ENCODE measurements around the gene UNC93B1. TPM values are rescaled to one million over a fixed set of nuclear protein-coding genes. Genes with fewer than 3 reads are reported as not detected.

The UNC93B1 gene
- total and polyA plus RNA-seq, 10 donors, result 110 to 192 (median 132) TPM

GRCh38 chr11:68038226-68038717 lies 34.4 kb upstream of the UNC93B1 start:
- peak overlapping the region; percentile 67 to 97 (median 86) for H3K4me3 ChIP-seq
- DNase-seq, result peak; percentile 86
- no peaks in the 10 kb centered on the region for H3K9me3 ChIP-seq
- intact Hi-C loops (cut with DNase I; ENCODE audit: low total_unique reads), result no loop called here
- TF ChIP-seq CTCF (IDR thresholded peaks at IDR 0.05 in 8 of 11, conservative IDR thresholded peaks at IDR 0.05 in 3 of 11), result no peak
- TF ChIP-seq POLR2AphosphoS5 (IDR thresholded peaks at IDR 0.05), result no peak
- no peak for TF ChIP-seq POLR2A (IDR thresholded peaks at IDR 0.05)
- peaks cover 40 to 92% (median 66%) of the 10 kb centered on the region in 6 donors for H3K4me1 ChIP-seq
- 42 to 55% (median 54%) methylated on average over 10 to 13 of the region's 13 CpGs; no CpG with 5 or more reads in 1 of the 5 donors for WGBS, 5 donors
- H3K36me3 ChIP-seq, result peaks cover 0 to 52% (median 29%) of the 10 kb centered on the region in 6 donors
- H3K27ac ChIP-seq, result peak overlapping the region; percentile 85 to 97 (median 92)
- no peaks in the 10 kb centered on the region for H3K27me3 ChIP-seq (replicated peaks in 1 of 7)

- WGBS, 5 donors, result 72 to 87% (median 81%) methylated on average over 18 to 20 of the region's 20 CpGs
- Histone ChIP-seq H3K27ac (peak overlapping the region; percentile 85 to 97 (median 92)), H3K4me3 (peak overlapping the region in 2 of 8 donors; percentile 90 to 97), H3K9me3 (no peaks in the 10 kb centered on the region), H3K4me1 (peaks cover 40 to 92% (median 67%) of the 10 kb centered on the region in 6 donors), H3K27me3 (replicated peaks in 1 of 7) (no peaks in the 10 kb centered on the region), H3K36me3 (peaks cover 0 to 52% (median 27%) of the 10 kb centered on the region in 6 donors)
- TF ChIP-seq POLR2AphosphoS5 (IDR thresholded peaks at IDR 0.05), result no peak
- no peak for TF ChIP-seq POLR2A (IDR thresholded peaks at IDR 0.05)
- intact Hi-C loops (cut with DNase I; ENCODE audit: low total_unique reads), result no loop called here
- DNase-seq, result peak; percentile 80
Observed at GRCh38 chr11:68037411-68038225, 33.7 kb upstream of the UNC93B1 start.

DNA sequence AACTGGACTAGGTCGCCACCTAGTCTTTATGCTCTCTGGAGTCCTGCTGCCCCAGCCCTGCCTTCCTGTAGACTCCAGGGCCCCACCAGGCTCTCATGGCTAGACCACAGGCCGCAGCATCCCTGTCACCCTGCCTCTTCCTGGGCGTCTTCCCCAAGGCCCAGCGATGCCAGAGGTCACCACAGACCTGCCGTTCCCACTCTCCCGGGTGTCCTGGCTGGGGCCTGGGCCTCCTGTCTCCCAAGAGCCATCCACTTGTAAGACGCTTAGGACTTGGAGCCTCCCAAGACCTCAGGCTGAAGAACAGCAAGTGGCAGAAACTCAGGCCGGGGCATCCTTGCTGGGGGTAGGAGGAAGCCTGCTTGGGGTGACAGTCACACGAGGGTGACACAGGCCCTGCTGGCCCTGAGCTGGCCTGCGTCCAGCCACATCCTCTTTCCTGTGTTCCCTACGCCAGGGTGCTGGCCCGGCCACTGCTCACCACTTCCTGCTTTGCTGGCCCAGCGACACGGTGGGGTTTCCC lies 32.9 kb upstream of the UNC93B1 start:
- Histone ChIP-seq H3K4me3 (peak overlapping the region in 1 of 8 donors; percentile 97), H3K27me3 (replicated peaks in 1 of 7) (no peaks in the 10 kb centered on the region), H3K9me3 (no peaks in the 10 kb centered on the region), H3K27ac (peak overlapping the region; percentile 85 to 97 (median 92)), H3K4me1 (peaks cover 48 to 92% (median 71%) of the 10 kb centered on the region in 6 donors), H3K36me3 (peaks cover 0 to 49% (median 19%) of the 10 kb centered on the region in 6 donors)
- peak; percentile 89 to 93 (median 92) for TF ChIP-seq POLR2AphosphoS5 (IDR thresholded peaks at IDR 0.05)
- peak in 1 of 11 experiments; percentile 5 for TF ChIP-seq CTCF (IDR thresholded peaks at IDR 0.05 in 8 of 11, conservative IDR thresholded peaks at IDR 0.05 in 3 of 11)
- TF ChIP-seq POLR2A (IDR thresholded peaks at IDR 0.05), result peak in 1 of 3 donors; percentile 20
- peak; percentile 96 for DNase-seq
- WGBS, 5 donors, result 14 to 27% (median 16%) methylated on average over 11 to 14 of the region's 14 CpGs
- intact Hi-C loops (cut with DNase I; ENCODE audit: low total_unique reads), result no loop called here

GRCh38 chr11:68036141-68036716 lies 32.3 kb upstream of the UNC93B1 start:
- TF ChIP-seq CTCF (IDR thresholded peaks at IDR 0.05 in 8 of 11, conservative IDR thresholded peaks at IDR 0.05 in 3 of 11) (no peak), POLR2AphosphoS5 (IDR thresholded peaks at IDR 0.05) (no peak), POLR2A (IDR thresholded peaks at IDR 0.05) (no peak)
- Histone ChIP-seq H3K27me3 (replicated peaks in 1 of 7) (no peaks in the 10 kb centered on the region), H3K9me3 (no peaks in the 10 kb centered on the region), H3K27ac (peak overlapping the region; percentile 85 to 97 (median 92)), H3K36me3 (peaks cover 0 to 43% (median 16%) of the 10 kb centered on the region in 6 donors), H3K4me1 (peaks cover 50 to 92% (median 71%) of the 10 kb centered on the region in 6 donors), H3K4me3 (peak overlapping the region in 1 of 8 donors; percentile 97)
- peak; percentile 87 for DNase-seq
- 62 to 81% (median 69%) methylated on average over 17 to 27 of the region's 27 CpGs for WGBS, 5 donors
- intact Hi-C loops (cut with DNase I; ENCODE audit: low total_unique reads), result no loop called here
